Body of pancreas (tissue), 4 donors: ENCODE results near the gene ENOX2.

Source experiments
- CTCF ChIP-seq, 7 experiments: fragments of 450-650 bp in 4 of 7; fragments of 200-600 bp in 3 of 7; sonication (generic) in 3 of 7; IDR thresholded peaks; one replicate each; pipeline ENCODE4 v1.5.1; 2016 to 2019; ENCODE audit warnings: antibody characterized with exemption in 7 of 7
- POLR2A ChIP-seq, 3 donors: fragments of 450-650 bp; IDR thresholded peaks; one replicate each; pipeline ENCODE4 v1.6.1; 2016; ENCODE audit warnings: antibody characterized with exemption in 3 of 3, mild to moderate bottlenecking in 2 of 3

GRCh38 chrX:130772105-130772775 is 130.8 kb downstream of the ENOX2 start:
- TF ChIP-seq CTCF (IDR thresholded peaks at IDR 0.05) = no peak
- no peak for TF ChIP-seq POLR2A (IDR thresholded peaks at IDR 0.05)
